ENCODE data around the gene ZNF365. TPM values are rescaled to one million over a fixed set of nuclear protein-coding genes. Genes with fewer than 3 reads are reported as not detected.

The ZNF365 gene
- total RNA-seq, 1 experiment from 2014 or later: 0.59 TPM

- TF ChIP-seq ZNF281 (CRISPR knock-in tag; IDR thresholded peaks at IDR 0.05) (no peak), ZNF219 (CRISPR knock-in tag; IDR thresholded peaks at IDR 0.05; ENCODE audit: borderline replicate concordance) (no peak), ZNF396 (CRISPR knock-in tag; IDR thresholded peaks at IDR 0.05; ENCODE audit: borderline replicate concordance) (no peak), USF2 (CRISPR knock-in tag; IDR thresholded peaks at IDR 0.05) (no peak), NR1H2 (CRISPR knock-in tag; IDR thresholded peaks at IDR 0.05) (no peak)
These were observed 38.8 kb upstream of the ZNF365 start (continued) for GRCh38 chr10:62335326-62335725.

GRCh38 chr10:62336404-62336803 lies 37.8 kb upstream of the ZNF365 start:
- peaks cover 75% of the 10 kb centered on the region for H3K9me3 Mint-ChIP-seq
- DNase-seq (ENCODE audit: low spot score): no peak
- POLR2A ChIA-PET: no interaction called here
- no peaks in the 10 kb centered on the region for H3K4me1 Mint-ChIP-seq
- CTCF ChIA-PET: no interaction called here
- H3K27ac Mint-ChIP-seq: no peak overlapping the region
- no peak for ATAC-seq
- no peaks in the 10 kb centered on the region; the same call in 1 of the 2 replicates for H3K27me3 Mint-ChIP-seq (ENCODE audit: low read depth)
- no peak overlapping the region for H3K4me3 Mint-ChIP-seq
- H3K36me3 Mint-ChIP-seq: peaks cover 50% of the 10 kb centered on the region
- TF ChIP-seq PREB (CRISPR knock-in tag; IDR thresholded peaks at IDR 0.05; ENCODE audit: borderline replicate concordance) (no peak), OVOL2 (CRISPR knock-in tag; IDR thresholded peaks at IDR 0.05; ENCODE audit: borderline replicate concordance) (no peak), SP1 (CRISPR knock-in tag; conservative IDR thresholded peaks at IDR 0.05) (no peak), AFF4 (CRISPR knock-in tag; IDR thresholded peaks at IDR 0.05; ENCODE audit: borderline replicate concordance) (no peak), NFATC4 (CRISPR knock-in tag; IDR thresholded peaks at IDR 0.05) (no peak), FOXK1 (CRISPR knock-in tag; IDR thresholded peaks at IDR 0.05) (no peak), KAT7 (CRISPR knock-in tag; IDR thresholded peaks at IDR 0.05; ENCODE audit: borderline replicate concordance) (no peak), ZBTB43 (CRISPR knock-in tag; IDR thresholded peaks at IDR 0.05) (no peak), TEAD1 (CRISPR knock-in tag; IDR thresholded peaks at IDR 0.05) (no peak), ARID4B (CRISPR knock-in tag; IDR thresholded peaks at IDR 0.05; ENCODE audit: borderline replicate concordance) (no peak), GRHL2 (CRISPR knock-in tag; IDR thresholded peaks at IDR 0.05; ENCODE audit: insufficient replicate concordance, severe bottlenecking) (no peak), ZNF219 (CRISPR knock-in tag; IDR thresholded peaks at IDR 0.05; ENCODE audit: borderline replicate concordance) (no peak), TP53 (CRISPR knock-in tag; IDR thresholded peaks at IDR 0.05) (no peak), GTF2I (CRISPR knock-in tag; conservative IDR thresholded peaks at IDR 0.05) (no peak), JAZF1 (CRISPR knock-in tag; IDR thresholded peaks at IDR 0.05) (no peak), ZNF425 (CRISPR knock-in tag; conservative IDR thresholded peaks at IDR 0.05) (no peak)

Measured in WTC11 (cell line).